NCI-H1092 treated with DMSO at 0.1 percent for 48 hours (cell line): ENCODE measurements around the gene OSBP2.
A peak's percentile ranks its signal among the peaks of the same experiment; 100 is the strongest.
"Not testable (repeated sequence)": the region's sequence is repeated elsewhere in the genome, so short reads cannot be mapped to it uniquely, and the experiment has no call there.

Experiments used
- DNase-seq: peaks from one replicate; lab custom pipeline; 2025; lab: John Stamatoyannopoulos, UW

The OSBP2 gene

GRCh38 chr22:30763815-30764673 is 69.4 kb downstream of the OSBP2 start:
- DNase-seq, result peak; percentile 69

GRCh38 chr22:30767661-30768060 is 73.0 kb downstream of the OSBP2 start:
- DNase-seq, result no peak

GRCh38 chr22:30770716-30771115 is 76.0 kb downstream of the OSBP2 start:
- DNase-seq, result no peak

- no peak for DNase-seq
Observed at GRCh38 chr22:30773919-30774318, 79.2 kb downstream of the OSBP2 start.

- no peak for DNase-seq
Observed at GRCh38 chr22:30774566-30774965, 79.9 kb downstream of the OSBP2 start.

- DNase-seq, result no peak
Observed at GRCh38 chr22:30776476-30776875, 81.8 kb downstream of the OSBP2 start.

- DNase-seq, result not testable (repeated sequence)
Observed at GRCh38 chr22:30777146-30777545, 82.5 kb downstream of the OSBP2 start.

GRCh38 chr22:30777587-30777986 is 82.9 kb downstream of the OSBP2 start:
- no peak for DNase-seq

- DNase-seq, result no peak
Observed at GRCh38 chr22:30778261-30778660, 83.6 kb downstream of the OSBP2 start.

- DNase-seq, result no peak
Observed at GRCh38 chr22:30780026-30780425, 85.4 kb downstream of the OSBP2 start.

- DNase-seq, result no peak
Observed at GRCh38 chr22:30781271-30781875, 86.7 kb downstream of the OSBP2 start.

GRCh38 chr22:30782613-30783012 is 87.9 kb downstream of the OSBP2 start:
- no peak for DNase-seq

- DNase-seq, result no peak
Observed at GRCh38 chr22:30783021-30783420, 88.3 kb downstream of the OSBP2 start.

GRCh38 chr22:30785527-30785926 is 90.9 kb downstream of the OSBP2 start:
- DNase-seq, result no peak

GRCh38 chr22:30790366-30790765 is 95.7 kb downstream of the OSBP2 start:
- no peak for DNase-seq

- DNase-seq, result no peak
Observed at GRCh38 chr22:30792456-30792855, 97.8 kb downstream of the OSBP2 start.

- DNase-seq, result no peak
Observed at GRCh38 chr22:30795118-30795517, 100.4 kb downstream of the OSBP2 start.

GRCh38 chr22:30801695-30802094 is 107.0 kb downstream of the OSBP2 start:
- no peak for DNase-seq

GRCh38 chr22:30802202-30803166 is 107.8 kb downstream of the OSBP2 start:
- DNase-seq, result peak; percentile 62

GRCh38 chr22:30803679-30804078 is 109.0 kb downstream of the OSBP2 start:
- DNase-seq, result no peak

- no peak for DNase-seq
Observed at GRCh38 chr22:30804626-30805025, 110.0 kb downstream of the OSBP2 start.

GRCh38 chr22:30806391-30806861 is 111.8 kb downstream of the OSBP2 start:
- no peak for DNase-seq
